CD8-positive, alpha-beta memory T cell (primary cell): ENCODE results near the gene RPS19BP1. TPM values are rescaled to one million over a fixed set of nuclear protein-coding genes. Genes with fewer than 3 reads are reported as not detected.

ENCODE experiments used
- CTCF ChIA-PET: fragments of 350-600 bp; sonication (Branson Sonifier 250); formaldehyde crosslinking; loops from one replicate; lab custom pipeline; 2021; ENCODE audit warnings: antibody characterized with exemption; lab: Charles Lee
- POLR2A ChIA-PET: fragments of 350-600 bp; sonication (Branson Sonifier 250); formaldehyde crosslinking; loops from one replicate; lab custom pipeline; 2021; ENCODE audit warnings: antibody characterized with exemption; lab: Charles Lee
- DNase-seq, 5 donors: peaks; one replicate each; pipeline versions ENCODE4 v3.0.0 to v3.0.0-alpha.2; 2020 to 2022; ENCODE audit warnings: mixed read lengths in 1 of 5
- H3K27ac ChIP-seq: one replicate; pipeline ENCODE4 v1.7.0; 2013; ENCODE audit warnings: low read depth, mild to moderate bottlenecking, low read length, moderate library complexity
- H3K27me3 ChIP-seq: 2 replicates; pipeline ENCODE4 v1.7.0; 2013; ENCODE audit warnings: low read length, mild to moderate bottlenecking; ENCODE audit not compliant: insufficient read depth, poor library complexity, severe bottlenecking
- H3K36me3 ChIP-seq: 2 replicates; pipeline ENCODE4 v1.7.0; 2013; ENCODE audit warnings: mild to moderate bottlenecking, low read length, moderate library complexity; ENCODE audit not compliant: insufficient read depth
- H3K4me1 ChIP-seq: 2 replicates; pipeline ENCODE4 v1.7.0; 2013; ENCODE audit warnings: mild to moderate bottlenecking, low read length, moderate library complexity; ENCODE audit not compliant: insufficient read depth
- H3K4me3 ChIP-seq: 2 replicates; pipeline ENCODE4 v1.7.0; 2013; ENCODE audit warnings: mild to moderate bottlenecking, low read length
- H3K9me3 ChIP-seq: 2 replicates; pipeline ENCODE4 v1.7.0; 2013; ENCODE audit warnings: mild to moderate bottlenecking, low read length
- H3K27ac Mint-ChIP-seq, 8 donors: one replicate each; pipeline ENCODE4 v1.8.0; 2020 to 2021; ENCODE audit warnings: mixed read lengths in 8 of 8, mild to moderate bottlenecking in 6 of 8, inconsistent platforms in 3 of 8, moderate library complexity in 3 of 8
- H3K27me3 Mint-ChIP-seq, 2 donors: one replicate each; pipeline ENCODE4 v1.8.0; 2020 to 2021; ENCODE audit warnings: mixed read lengths in 2 of 2, mild to moderate bottlenecking in 1 of 2, moderate library complexity in 1 of 2
- H3K36me3 Mint-ChIP-seq, 3 donors: one replicate each; pipeline ENCODE4 v1.8.0; 2020 to 2021; ENCODE audit warnings: mixed read lengths in 3 of 3, inconsistent platforms in 1 of 3, mild to moderate bottlenecking in 1 of 3
- H3K4me1 Mint-ChIP-seq, 3 donors: one replicate each; pipeline ENCODE4 v1.8.0; 2020 to 2021; ENCODE audit warnings: mixed read lengths in 3 of 3, inconsistent platforms in 1 of 3, mild to moderate bottlenecking in 1 of 3
- H3K4me3 Mint-ChIP-seq, 7 donors: one replicate each; pipeline ENCODE4 v1.8.0; 2020 to 2021; ENCODE audit warnings: mixed read lengths in 7 of 7, mild to moderate bottlenecking in 6 of 7, moderate library complexity in 4 of 7, inconsistent platforms in 2 of 7
- H3K9me3 Mint-ChIP-seq, 5 donors: one replicate each; pipeline ENCODE4 v1.8.0; 2020 to 2022; ENCODE audit warnings: mixed read lengths in 5 of 5, mild to moderate bottlenecking in 3 of 5, moderate library complexity in 2 of 5, inconsistent platforms in 1 of 5
- polyA plus RNA-seq: library from polyadenylated mRNA; unstranded; fragments of 300-500 nt; fragmentation: Illumina TruSeq; gene quantifications from one replicate; pipeline ENCODE4 v1.2.3, GENCODE V29; 2021
- total RNA-seq, 2 experiments: library from RNA; stranded (reverse); gene quantifications; one replicate each; pipeline ENCODE4 v1.2.3, GENCODE V29; 2021

Gene RPS19BP1
- total and polyA plus RNA-seq, 3 experiments from 2014 or later: 128 to 160 (median 158) TPM

DNA sequence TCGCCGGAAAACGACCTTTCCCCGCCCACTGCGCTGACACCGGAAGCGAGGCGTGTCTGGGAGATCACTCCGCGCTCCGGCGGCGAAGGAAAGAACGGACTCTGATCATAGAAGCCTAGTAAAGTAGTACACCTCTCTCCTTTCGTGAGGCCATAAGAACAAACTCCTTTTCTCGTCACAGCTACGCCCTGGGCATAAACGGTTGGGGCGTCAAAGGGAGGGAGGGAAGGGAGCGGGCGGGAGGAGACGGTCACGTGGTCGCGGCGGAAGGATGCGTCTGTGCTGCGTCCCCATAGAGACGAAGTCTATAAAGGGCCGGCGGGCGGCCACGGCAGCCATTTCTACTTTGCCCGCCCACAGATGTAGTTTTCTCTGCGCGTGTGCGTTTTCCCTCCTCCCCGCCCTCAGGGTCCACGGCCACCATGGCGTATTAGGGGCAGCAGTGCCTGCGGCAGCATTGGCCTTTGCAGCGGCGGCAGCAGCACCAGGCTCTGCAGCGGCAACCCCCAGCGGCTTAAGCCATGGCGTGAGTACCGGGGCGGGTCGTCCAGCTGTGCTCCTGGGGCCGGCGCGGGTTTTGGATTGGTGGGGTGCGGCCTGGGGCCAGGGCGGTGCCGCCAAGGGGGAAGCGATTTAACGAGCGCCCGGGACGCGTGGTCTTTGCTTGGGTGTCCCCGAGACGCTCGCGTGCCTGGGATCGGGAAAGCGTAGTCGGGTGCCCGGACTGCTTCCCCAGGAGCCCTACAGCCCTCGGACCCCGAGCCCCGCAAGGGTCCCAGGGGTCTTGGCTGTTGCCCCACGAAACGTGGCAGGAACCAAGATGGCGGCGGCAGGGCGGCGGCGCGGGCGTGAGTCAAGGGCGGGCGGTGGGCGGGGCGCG is 12.1 kb downstream of the RPS19BP1 start, which contains the start of gene ATF4:
TSS of gene ATF4 (plus strand) at position 337 of the 880 bp plus-strand sequence. CDS start 884 bp downstream, outside the sequence.
- Mint-ChIP-seq H3K4me1 (peaks cover 48 to 58% (median 53%) of the 10 kb centered on the region in 3 donors), H3K36me3 (peaks cover 5 to 68% (median 17%) of the 10 kb centered on the region in 3 donors), H3K9me3 (peaks cover 0 to 4% (median 3%) of the 10 kb centered on the region in 5 donors), H3K27me3 (peaks cover 0 to 14% of the 10 kb centered on the region in 2 donors), H3K27ac (peak within 1 kb of the TSS; percentile 95 to 100 (median 98)), H3K4me3 (peak within 1 kb of the TSS; percentile 89 to 99 (median 96))
- Histone ChIP-seq H3K27ac (peak within 1 kb of the TSS; percentile 80), H3K36me3 (peaks cover 38% of the 10 kb centered on the region), H3K4me1 (peaks cover 39% of the 10 kb centered on the region), H3K9me3 (no peaks in the 10 kb centered on the region), H3K4me3 (peak within 1 kb of the TSS; percentile 90), H3K27me3 (no peaks in the 10 kb centered on the region)
- POLR2A ChIA-PET: interaction anchor here (0.5 to 2.2 kb wide), 23 partner anchors 9 to 1268 kb away, joined by 3 to 33 read pairs (median 4); partner anchors contain the start of genes MIEF1, RPL3, RPS19BP1 and TAB1
- DNase-seq: peak; percentile 58 to 99 (median 86)
- CTCF ChIA-PET: interaction anchor here (0.7 to 3.1 kb wide), 12 partner anchors 8 to 524 kb away, joined by 3 to 31 read pairs (median 4); partner anchors contain the start of genes RPL3, RPS19BP1 and TAB1

DNA sequence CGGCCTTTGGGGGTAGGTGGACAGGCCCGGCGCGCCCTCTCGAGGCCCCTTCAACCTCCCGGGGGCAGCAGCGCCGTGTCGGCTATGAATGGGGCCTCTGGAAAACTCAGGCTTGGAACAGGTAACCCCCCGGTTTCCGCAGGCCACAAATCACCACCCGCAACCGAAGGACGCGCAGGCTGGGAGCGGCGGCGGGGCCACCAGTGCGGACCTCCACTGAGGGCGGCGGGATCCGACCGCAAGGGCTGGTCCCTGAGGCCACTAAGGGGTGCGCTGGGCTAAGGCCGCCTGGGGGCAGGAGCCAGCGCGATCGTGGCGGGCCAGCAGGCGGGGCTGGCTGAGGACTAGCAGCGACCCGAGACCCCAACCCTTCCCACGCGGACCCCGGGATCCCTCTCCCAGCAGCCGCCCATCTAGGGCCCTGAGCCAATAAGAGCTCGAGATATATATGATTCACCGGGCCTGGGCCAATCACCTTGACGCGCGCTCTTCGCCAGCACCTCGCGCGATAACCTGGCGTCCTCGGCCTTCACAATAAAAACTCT is 12.8 kb downstream of the RPS19BP1 start:
- peaks cover 39% of the 10 kb centered on the region for H3K4me1 ChIP-seq
- peaks cover 45% of the 10 kb centered on the region for H3K36me3 ChIP-seq
- peaks cover 0 to 4% (median 3%) of the 10 kb centered on the region in 5 donors for H3K9me3 Mint-ChIP-seq
- ChIA-PET CTCF (interaction anchor here (0.7 to 3.1 kb wide), 12 partner anchors 9 to 524 kb away, joined by 3 to 31 read pairs (median 4); partner anchors contain the start of genes RPL3, RPS19BP1 and TAB1), POLR2A (interaction anchor here (0.5 to 2.0 kb wide), 19 partner anchors 8 to 770 kb away, joined by 3 to 33 read pairs (median 4); partner anchors contain the start of genes MIEF1, RPL3, RPS19BP1 and TAB1)
- peaks cover 43 to 51% (median 50%) of the 10 kb centered on the region in 3 donors for H3K4me1 Mint-ChIP-seq
- no peaks in the 10 kb centered on the region for H3K9me3 ChIP-seq
- peak in 3 of 5 donors; percentile 94 to 96 (median 94) for DNase-seq
- H3K27me3 Mint-ChIP-seq: peaks cover 0 to 14% of the 10 kb centered on the region in 2 donors
- no peaks in the 10 kb centered on the region for H3K27me3 ChIP-seq
- H3K36me3 Mint-ChIP-seq: peaks cover 5 to 68% (median 17%) of the 10 kb centered on the region in 3 donors
- H3K27ac Mint-ChIP-seq: peak overlapping the region; percentile 95 to 100 (median 98)
- H3K4me3 ChIP-seq: peak overlapping the region; percentile 90
- H3K27ac ChIP-seq: peak overlapping the region; percentile 80
- peak overlapping the region; percentile 89 to 99 (median 96) for H3K4me3 Mint-ChIP-seq

DNA sequence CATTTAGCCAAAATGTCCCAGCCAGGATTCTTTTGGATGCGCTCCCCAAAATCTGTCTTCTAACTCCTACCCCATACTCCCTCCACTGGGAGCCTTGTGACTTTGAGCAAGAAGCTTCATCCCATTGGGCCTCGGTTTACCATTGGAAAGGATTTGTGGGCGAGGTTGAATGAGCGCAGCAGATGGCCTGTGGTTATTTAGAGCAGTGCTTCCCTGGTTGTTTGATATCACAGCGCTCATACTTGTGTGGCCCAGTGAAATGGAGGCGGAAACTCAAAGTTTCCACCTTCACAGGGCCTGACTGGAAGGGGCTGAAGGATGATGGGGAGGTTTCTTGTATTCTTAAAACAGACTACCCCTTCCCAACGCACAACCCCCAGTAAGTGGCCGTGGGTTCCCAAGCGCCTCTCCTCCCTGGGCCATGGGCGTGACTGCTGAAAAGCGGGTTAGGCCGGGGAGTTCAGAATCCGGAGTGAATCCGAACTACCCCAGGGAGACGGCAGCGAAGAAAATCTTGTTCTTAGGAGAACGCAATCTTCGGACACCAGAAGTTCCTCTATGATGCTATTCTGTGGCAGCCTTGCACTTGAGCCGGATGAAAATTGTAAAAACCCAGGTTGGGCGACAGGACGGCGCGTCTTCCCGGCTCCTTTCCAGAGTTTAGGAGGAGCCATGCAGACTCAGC is 13.4 kb downstream of the RPS19BP1 start:
- H3K36me3 Mint-ChIP-seq: peaks cover 5 to 68% (median 22%) of the 10 kb centered on the region in 3 donors
- H3K4me3 Mint-ChIP-seq: peak overlapping the region; percentile 89 to 99 (median 96)
- peaks cover 0 to 4% (median 3%) of the 10 kb centered on the region in 5 donors for H3K9me3 Mint-ChIP-seq
- H3K4me1 ChIP-seq: peaks cover 34% of the 10 kb centered on the region
- peaks cover 46% of the 10 kb centered on the region for H3K36me3 ChIP-seq
- CTCF ChIA-PET: interaction anchor here (0.7 to 3.1 kb wide), 10 partner anchors 9 to 525 kb away, joined by 3 to 31 read pairs (median 4); partner anchors contain the start of genes RPL3, RPS19BP1 and TAB1
- no peaks in the 10 kb centered on the region for H3K9me3 ChIP-seq
- H3K4me1 Mint-ChIP-seq: peaks cover 44 to 51% (median 50%) of the 10 kb centered on the region in 3 donors
- DNase-seq: no peak
- peak overlapping the region in 7 of 8 donors; percentile 87 to 100 (median 97) for H3K27ac Mint-ChIP-seq
- no peaks in the 10 kb centered on the region for H3K27me3 ChIP-seq
- POLR2A ChIA-PET: interaction anchor here (0.7 to 2.0 kb wide), 15 partner anchors 7 to 525 kb away, joined by 3 to 33 read pairs (median 4); partner anchors contain the start of genes MIEF1, RPL3, RPS19BP1 and TAB1
- H3K27ac ChIP-seq: peak overlapping the region; percentile 80
- H3K27me3 Mint-ChIP-seq: peaks cover 0 to 14% of the 10 kb centered on the region in 2 donors
- peak overlapping the region; percentile 90 for H3K4me3 ChIP-seq

DNA sequence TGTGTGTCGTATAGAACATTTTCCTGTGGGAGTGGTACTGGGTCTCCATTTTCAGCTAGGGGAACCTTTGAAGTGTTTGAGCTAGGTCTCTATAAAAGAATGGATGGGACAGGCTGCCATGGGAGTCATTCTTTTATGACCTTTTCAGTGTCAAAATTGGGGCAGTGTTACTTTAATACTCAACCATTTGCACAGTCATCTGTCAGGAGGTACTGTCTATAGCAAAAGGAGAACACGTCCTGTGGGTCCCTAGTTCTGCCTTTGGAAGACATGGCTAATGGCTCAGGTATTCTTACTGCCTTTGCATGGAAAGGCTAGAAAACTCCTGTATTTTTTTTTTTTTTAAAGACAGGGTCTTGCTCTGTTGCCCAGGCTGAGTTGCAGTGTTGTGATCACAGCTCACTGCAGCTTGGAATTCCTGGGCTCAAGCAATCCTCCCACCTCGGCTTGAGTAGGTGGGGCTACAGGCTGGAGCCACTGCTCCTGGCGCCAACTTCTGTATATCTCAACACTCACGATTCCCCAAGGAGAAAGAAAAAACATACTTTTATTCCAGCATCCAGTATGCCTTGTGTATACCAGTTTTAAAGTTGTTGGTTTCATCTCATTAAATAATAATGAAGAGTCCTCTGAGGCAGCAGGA is 14.3 kb downstream of the RPS19BP1 start:
- Mint-ChIP-seq H3K4me1 (peaks cover 41 to 46% (median 45%) of the 10 kb centered on the region in 3 donors), H3K27me3 (peaks cover 0 to 14% of the 10 kb centered on the region in 2 donors), H3K27ac (peak overlapping the region in 5 of 8 donors; percentile 10 to 100 (median 95)), H3K4me3 (peak overlapping the region; percentile 89 to 99 (median 96)), H3K36me3 (peaks cover 5 to 71% (median 22%) of the 10 kb centered on the region in 3 donors), H3K9me3 (peaks cover 0 to 4% (median 3%) of the 10 kb centered on the region in 5 donors)
- peaks cover 30% of the 10 kb centered on the region for H3K4me1 ChIP-seq
- H3K4me3 ChIP-seq: no peak overlapping the region
- ChIA-PET CTCF (interaction anchor here (1.2 to 7.1 kb wide), 4 partner anchors 10 to 28 kb away, joined by 3 to 51 read pairs (median 15); partner anchors contain the start of gene MIEF1), POLR2A (interaction anchor here (0.9 kb wide), 1 partner anchor 16 kb away, joined by 3 read pairs; the partner anchor contains the start of gene MIEF1)
- H3K27ac ChIP-seq: peak overlapping the region; percentile 80
- no peaks in the 10 kb centered on the region for H3K9me3 ChIP-seq
- DNase-seq: no peak
- H3K27me3 ChIP-seq: no peaks in the 10 kb centered on the region
- H3K36me3 ChIP-seq: peaks cover 50% of the 10 kb centered on the region

DNA sequence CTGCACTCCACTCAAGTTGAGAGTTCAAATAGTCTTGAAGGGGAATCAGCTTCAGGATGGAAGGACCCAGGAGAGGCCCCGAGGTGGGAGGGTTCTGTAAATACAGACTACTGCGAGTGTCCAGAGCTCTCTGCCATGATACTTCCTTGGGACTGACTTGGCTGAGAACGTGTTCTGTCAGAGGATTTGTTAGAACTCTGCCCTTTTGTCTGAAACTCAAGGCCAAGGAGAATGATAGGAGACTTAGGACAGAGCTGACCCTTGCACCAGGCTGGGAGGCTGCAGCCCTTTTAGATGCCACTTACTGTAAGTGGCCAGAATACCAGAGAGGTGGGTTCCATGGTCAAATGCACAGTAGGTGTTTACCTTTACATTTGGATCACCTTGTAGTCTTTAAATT is 15.1 kb downstream of the RPS19BP1 start:
- Mint-ChIP-seq H3K4me3 (peak overlapping the region in 1 of 7 donors; percentile 64), H3K9me3 (peaks cover 0 to 4% (median 3%) of the 10 kb centered on the region in 5 donors), H3K27me3 (peaks cover 0 to 14% of the 10 kb centered on the region in 2 donors), H3K27ac (peak overlapping the region in 1 of 8 donors; percentile 95), H3K36me3 (peaks cover 5 to 70% (median 18%) of the 10 kb centered on the region in 3 donors), H3K4me1 (peaks cover 33 to 39% (median 37%) of the 10 kb centered on the region in 3 donors)
- Histone ChIP-seq H3K9me3 (no peaks in the 10 kb centered on the region), H3K27me3 (no peaks in the 10 kb centered on the region), H3K4me1 (peaks cover 22% of the 10 kb centered on the region), H3K36me3 (peaks cover 47% of the 10 kb centered on the region), H3K27ac (no peak overlapping the region), H3K4me3 (no peak overlapping the region)
- DNase-seq: no peak
- CTCF ChIA-PET: interaction anchor here (1.1 to 7.1 kb wide), 7 partner anchors 11 to 174 kb away, joined by 3 to 51 read pairs (median 8); partner anchors contain the start of genes MIEF1 and TAB1
- POLR2A ChIA-PET: interaction anchor here (0.8 to 1.7 kb wide), 5 partner anchors 14 to 1339 kb away, joined by 3 to 6 read pairs (median 3); partner anchors contain the start of genes MIEF1, ST13 and XPNPEP3

DNA sequence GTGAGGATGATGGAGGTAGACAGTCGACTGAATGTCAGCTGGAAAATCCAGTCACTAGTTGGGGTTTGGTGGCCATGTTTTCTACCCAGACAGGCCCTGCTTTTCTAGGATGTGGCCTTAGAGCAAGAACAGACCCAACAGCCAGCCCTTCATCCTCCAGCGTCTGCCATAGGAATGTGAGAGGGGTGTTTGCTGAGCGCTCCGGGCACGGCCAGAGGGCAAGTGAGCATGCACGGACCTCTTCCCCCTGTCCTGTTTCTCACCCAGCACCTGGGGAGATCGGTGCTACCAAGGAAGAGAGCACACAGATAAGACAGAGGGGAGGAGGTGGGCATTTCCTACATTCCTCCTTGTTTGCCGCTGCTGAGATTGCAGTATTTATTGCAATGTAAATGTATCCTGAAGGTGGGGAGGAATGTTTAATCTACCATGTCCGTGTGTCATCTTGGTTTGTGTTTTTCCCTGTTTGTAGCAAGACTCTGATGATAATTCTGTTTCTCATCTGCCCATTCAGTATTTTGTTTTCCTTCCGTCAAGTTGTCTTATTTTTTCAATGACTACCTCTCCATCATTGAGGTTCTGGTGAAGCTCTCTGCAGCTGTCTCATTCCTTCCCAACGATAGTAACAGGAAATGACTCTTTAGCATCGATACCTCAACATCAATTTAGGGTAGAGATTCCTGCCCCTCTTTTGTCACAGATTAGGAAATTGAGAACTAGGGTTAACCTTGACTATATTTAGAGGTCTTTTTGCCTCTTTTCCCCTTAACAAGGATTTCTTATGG is 17.1 kb downstream of the RPS19BP1 start:
- peaks cover 8% of the 10 kb centered on the region for H3K4me1 ChIP-seq
- ChIA-PET CTCF (interaction anchor here (0.7 to 7.1 kb wide), 11 partner anchors 8 to 345 kb away, joined by 3 to 51 read pairs (median 5); partner anchors contain the start of gene TAB1), POLR2A (interaction anchor here (0.6 to 1.7 kb wide), 3 partner anchors 9 to 118 kb away, joined by 4 to 7 read pairs (median 6); partner anchors contain the start of gene MIEF1)
- H3K9me3 Mint-ChIP-seq: peaks cover 0 to 4% (median 3%) of the 10 kb centered on the region in 5 donors
- H3K9me3 ChIP-seq: no peaks in the 10 kb centered on the region
- peaks cover 0 to 70% (median 14%) of the 10 kb centered on the region in 3 donors for H3K36me3 Mint-ChIP-seq
- no peak overlapping the region for H3K4me3 ChIP-seq
- peaks cover 17 to 23% (median 22%) of the 10 kb centered on the region in 3 donors for H3K4me1 Mint-ChIP-seq
- peak overlapping the region in 1 of 7 donors; percentile 64 for H3K4me3 Mint-ChIP-seq
- H3K27ac ChIP-seq: no peak overlapping the region
- H3K27me3 ChIP-seq: no peaks in the 10 kb centered on the region
- DNase-seq: no peak
- H3K27ac Mint-ChIP-seq: peak overlapping the region in 3 of 8 donors; percentile 6 to 79 (median 24)
- H3K36me3 ChIP-seq: peaks cover 52% of the 10 kb centered on the region
- H3K27me3 Mint-ChIP-seq: peaks cover 0 to 9% of the 10 kb centered on the region in 2 donors
